ENCODE results near the gene MORN1.

DNA sequence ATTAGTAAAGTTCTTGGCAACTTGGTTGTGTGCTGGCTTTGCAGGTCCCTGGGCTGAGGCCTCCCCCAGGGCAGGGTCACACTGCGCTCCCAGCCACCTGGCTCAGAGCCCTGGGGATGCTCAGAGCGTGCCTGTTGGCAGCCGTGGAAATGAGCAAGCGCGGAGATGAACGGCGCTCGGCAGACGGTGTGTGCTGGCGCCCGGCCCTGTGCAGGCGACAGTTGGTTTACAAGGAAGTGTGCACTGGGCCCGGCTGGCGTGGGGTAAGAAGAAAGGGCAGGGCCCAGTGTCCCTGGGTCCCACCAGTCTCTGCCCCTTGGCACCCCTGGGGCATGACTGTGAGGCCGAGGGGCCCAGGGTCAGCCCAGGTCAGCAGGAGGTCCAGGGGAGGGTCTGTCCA lies 46.7 kb upstream of the MORN1 start:
- TF ChIP-seq, protein P1, sequence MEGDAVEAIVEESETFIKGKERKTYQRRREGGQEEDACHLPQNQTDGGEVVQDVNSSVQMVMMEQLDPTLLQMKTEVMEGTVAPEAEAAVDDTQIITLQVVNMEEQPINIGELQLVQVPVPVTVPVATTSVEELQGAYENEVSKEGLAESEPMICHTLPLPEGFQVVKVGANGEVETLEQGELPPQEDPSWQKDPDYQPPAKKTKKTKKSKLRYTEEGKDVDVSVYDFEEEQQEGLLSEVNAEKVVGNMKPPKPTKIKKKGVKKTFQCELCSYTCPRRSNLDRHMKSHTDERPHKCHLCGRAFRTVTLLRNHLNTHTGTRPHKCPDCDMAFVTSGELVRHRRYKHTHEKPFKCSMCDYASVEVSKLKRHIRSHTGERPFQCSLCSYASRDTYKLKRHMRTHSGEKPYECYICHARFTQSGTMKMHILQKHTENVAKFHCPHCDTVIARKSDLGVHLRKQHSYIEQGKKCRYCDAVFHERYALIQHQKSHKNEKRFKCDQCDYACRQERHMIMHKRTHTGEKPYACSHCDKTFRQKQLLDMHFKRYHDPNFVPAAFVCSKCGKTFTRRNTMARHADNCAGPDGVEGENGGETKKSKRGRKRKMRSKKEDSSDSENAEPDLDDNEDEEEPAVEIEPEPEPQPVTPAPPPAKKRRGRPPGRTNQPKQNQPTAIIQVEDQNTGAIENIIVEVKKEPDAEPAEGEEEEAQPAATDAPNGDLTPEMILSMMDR (conservative IDR thresholded peaks at IDR 0.05; ENCODE audit: low read length), result no peak
- no peak for TF ChIP-seq EZH2phosphoT487 (IDR thresholded peaks at IDR 0.05; ENCODE audit: borderline replicate concordance)
